Posterior cingulate gyrus (tissue), 11 donors: ENCODE measurements around the gene NMT2.

Experiments used
- DNase-seq, 10 donors: peaks; one replicate each; pipeline versions ENCODE4 v3.0.0 to v3.0.0-alpha.2; 2020 to 2021; ENCODE audit warnings: mixed read lengths in 3 of 10
- intact Hi-C: fragments of 100-400 bp; cut with DNase I; formaldehyde crosslinking; loops from one replicate; pipeline ENCODE4 v1.15.1; 2023

Gene NMT2

GRCh38 chr10:15183689-15184481 lies 15.4 kb upstream of the NMT2 start:
- intact Hi-C loops = no loop called here
- peak in 2 of 10 donors; percentile 29 to 33 for DNase-seq

- intact Hi-C loops = no loop called here
- DNase-seq = peak in 1 of 10 donors; percentile 38
Measured at GRCh38 chr10:15182540-15183207, 14.2 kb upstream of the NMT2 start.

DNA sequence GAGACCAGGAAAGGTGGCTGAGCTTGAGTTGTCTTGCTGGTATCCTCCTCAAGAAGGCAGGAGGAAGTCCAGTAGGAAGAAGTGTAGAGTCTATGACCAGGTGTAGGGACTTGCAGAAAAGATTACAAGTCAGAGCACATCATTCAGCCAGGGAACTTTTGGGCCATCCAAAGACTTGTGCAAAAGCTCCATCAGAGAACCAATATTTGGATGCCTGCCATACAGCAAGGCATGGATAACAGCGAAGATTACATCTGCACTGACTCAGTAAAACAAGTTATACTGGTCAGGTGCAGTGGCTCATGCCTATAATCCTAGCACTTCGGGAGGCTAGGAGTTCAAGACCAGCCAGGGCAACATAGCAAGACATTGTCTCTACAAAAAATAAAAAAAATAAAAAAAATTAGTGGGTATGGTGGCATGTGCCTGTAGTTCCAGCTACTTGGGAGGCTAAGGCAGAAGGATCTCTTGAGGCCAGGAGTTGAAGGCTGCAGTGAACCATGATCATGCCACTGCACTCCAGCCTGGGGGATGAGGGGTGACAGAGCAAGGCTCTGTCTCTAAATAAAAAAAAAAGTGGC lies 13.2 kb upstream of the NMT2 start:
- peak in 1 of 10 donors; percentile 15 for DNase-seq
- intact Hi-C loops = no loop called here

DNA sequence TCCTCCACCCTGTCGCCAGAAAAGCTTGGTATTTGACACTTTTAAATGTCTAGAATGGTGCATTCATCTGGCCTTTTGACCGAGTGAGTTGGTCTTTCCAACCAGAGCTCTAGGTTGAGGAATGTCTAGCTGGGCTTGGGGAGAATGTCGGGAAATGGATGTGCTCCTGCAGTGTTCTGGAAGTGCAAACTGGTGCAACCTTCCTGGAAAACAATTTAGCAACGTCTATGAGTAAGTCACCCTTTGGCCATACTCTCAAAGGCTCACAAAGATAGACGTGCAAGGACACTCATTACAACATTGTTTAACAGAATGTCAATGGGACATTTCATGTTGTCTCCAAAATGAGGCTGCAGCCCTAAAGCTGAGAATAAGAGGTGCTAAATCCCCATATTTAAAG lies 12.2 kb upstream of the NMT2 start:
- intact Hi-C loops = no loop called here
- DNase-seq = no peak

GRCh38 chr10:15176269-15176668 lies 7.8 kb upstream of the NMT2 start:
- no peak for DNase-seq
- intact Hi-C loops = no loop called here

GRCh38 chr10:15175587-15175986 lies 7.1 kb upstream of the NMT2 start:
- intact Hi-C loops = no loop called here
- no peak for DNase-seq

DNA sequence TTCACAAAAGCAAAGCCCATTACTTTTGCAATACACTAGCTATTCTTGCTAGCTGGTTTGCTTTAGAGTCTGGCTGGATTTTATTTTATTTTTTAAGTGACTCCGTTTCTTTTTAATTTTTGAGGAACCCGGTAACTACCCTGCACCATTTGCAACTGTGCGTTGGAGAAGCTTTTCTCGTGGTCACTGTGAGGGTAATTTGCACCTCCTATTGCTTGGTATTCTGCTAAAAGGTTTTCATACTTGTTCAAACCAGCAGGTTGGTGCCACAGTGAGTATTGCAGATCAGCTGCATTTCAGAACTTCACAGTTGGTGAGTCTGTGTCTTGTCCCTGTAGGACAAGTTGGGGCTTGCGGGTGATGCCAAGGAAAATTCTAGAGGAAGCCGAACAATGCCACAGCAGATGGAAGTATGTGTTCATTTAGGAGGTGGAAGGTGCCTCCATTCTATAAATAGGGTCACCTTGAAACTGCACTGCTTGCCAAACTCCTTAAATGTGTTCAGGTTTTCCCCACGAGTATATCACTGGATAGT lies 3.9 kb upstream of the NMT2 start:
- intact Hi-C loops = no loop called here
- no peak for DNase-seq

GRCh38 chr10:15169555-15170401 lies 1.3 kb upstream of the NMT2 start:
- intact Hi-C loops = loop anchor here (5.0 kb wide), 1 partner anchor 72 kb away; the partner anchor contains the start of gene RPP38
- DNase-seq = peak in 1 of 10 donors; percentile 77

- peak; percentile 91 to 99 (median 97) for DNase-seq
- intact Hi-C loops = loop anchor here (5.0 kb wide), 1 partner anchor 72 kb away; the partner anchor contains the start of gene RPP38
Measured at GRCh38 chr10:15168786-15169554, 477 bp upstream of the NMT2 start.

DNA sequence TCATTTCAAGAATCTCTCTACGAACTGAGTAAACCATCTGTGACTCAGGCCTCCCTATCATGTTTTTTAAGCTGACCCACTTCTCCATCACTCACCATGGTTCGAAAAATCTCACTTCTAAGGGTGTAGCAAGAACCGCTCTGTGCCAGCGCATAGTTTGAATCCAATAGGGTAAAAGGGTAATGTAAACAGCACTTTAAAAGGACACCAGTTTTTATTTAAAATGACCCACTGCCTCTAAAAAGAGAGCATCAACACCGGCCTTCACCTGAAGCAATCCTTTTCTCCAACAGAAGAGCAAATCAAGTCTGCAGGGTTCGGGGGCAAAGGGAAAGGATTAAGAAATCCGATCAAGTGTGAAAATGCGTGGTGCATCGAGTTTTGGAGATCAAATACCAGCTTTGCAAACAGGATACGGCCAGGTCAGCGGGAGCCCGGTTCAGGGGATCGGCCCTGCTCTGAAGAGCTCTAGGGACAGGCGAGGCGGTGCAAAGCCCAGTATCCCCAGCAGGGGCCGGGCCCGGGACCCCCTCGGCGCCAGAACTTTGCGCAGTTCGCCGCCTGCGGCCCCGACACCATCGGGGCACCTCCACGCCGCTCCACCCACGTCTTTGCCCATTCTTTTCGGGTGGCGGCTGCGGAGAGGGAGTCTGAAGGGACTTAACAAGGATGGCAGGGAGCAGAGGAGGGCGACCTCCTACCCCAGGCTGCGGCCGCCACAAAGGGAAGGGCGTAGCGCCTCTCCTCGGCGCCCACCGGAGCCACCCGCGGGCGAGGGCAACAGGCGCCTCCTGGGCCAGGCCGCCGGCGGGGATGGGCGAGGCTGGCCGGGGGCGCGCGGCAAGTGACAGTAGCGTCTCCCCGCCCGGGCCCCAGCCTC lies 842 bp downstream of the NMT2 start:
- intact Hi-C loops = loop anchor here (5.0 kb wide), 1 partner anchor 70 kb away; the partner anchor contains the start of gene RPP38
- peak in 8 of 10 donors; percentile 12 to 90 (median 34) for DNase-seq

DNA sequence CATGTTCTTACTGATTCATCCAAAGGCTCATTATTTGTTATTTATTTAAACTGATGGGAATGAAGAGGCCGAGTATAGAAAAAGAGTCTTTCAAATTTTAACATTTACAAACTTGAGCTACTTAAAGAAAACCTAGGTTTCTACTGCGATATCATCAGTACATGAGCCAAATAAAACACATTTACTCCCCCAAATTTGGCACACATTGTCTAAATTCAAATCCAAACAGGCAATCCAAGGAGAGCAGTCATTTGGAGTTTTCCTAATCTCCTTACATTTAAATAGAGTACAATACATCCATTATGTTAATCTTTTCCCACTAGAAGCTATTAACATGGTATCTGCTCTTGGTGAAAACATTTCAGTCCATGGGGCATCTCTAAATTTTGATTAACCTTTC lies 2.2 kb downstream of the NMT2 start:
- no peak for DNase-seq
- intact Hi-C loops = loop anchor here (5.0 kb wide), 1 partner anchor 69 kb away; the partner anchor contains the start of gene RPP38

GRCh38 chr10:15163253-15163828 lies 5.2 kb downstream of the NMT2 start:
- no peak for DNase-seq

GRCh38 chr10:15158972-15159371 lies 9.5 kb downstream of the NMT2 start:
- no peak for DNase-seq
- intact Hi-C loops = no loop called here

More at GRCh38 chr10:15163253-15163828, 5.2 kb downstream of the NMT2 start:
- intact Hi-C loops = no loop called here

GRCh38 chr10:15158448-15158847 lies 10.0 kb downstream of the NMT2 start:
- intact Hi-C loops = no loop called here
- no peak for DNase-seq

DNA sequence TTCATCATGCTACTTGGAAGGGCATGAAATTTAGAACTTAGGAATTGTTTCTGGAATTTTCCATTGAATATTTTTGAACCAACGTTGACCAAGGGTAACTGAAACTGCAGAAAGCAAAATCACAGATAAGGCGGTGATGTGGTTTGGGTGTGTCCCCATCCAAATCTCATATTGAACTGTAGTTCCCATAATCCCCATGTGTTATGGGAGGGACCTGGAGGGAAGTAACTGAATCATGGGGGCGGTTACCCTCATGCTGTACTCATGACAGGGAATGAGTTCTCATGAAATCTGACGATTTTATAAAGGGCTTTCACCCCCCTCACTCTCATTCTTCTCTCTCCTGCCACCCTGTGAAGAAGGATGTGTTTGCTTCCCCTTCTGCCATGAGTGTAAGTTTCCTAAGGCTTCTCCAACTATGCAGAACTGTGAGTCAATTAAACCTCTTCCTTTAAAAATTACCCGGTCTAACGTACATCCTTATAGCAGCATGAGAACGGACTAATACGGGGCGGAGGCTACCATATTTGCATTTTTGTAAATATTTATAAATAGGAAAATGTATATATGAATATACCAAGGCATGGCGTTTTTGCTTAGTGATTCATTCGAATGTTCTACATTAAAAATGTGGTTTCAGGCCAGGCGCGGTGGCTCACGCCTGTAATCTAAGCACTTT lies 12.4 kb downstream of the NMT2 start:
- intact Hi-C loops = no loop called here
- no peak for DNase-seq

GRCh38 chr10:15152556-15152955 lies 15.9 kb downstream of the NMT2 start:
- intact Hi-C loops = no loop called here
- no peak for DNase-seq

DNA sequence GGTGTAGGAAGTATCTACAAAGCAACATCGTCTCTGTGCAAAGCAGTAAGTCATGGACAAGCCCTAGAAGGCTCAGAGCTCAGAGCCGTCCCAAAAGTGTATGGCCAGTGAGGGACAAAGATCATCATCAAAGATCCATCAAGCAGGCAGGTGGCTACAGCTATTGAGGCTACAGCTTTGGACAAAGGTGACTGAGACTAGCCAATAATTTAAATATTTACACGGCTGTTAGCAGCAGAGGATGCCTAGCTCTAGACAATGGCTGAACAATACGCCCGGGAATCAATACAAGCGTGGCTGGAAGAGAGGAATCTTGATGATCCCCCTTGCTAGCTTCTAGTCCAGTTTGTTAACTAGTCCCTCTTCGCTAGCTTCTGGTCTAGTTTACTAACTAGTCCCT lies 17.9 kb downstream of the NMT2 start:
- intact Hi-C loops = no loop called here
- DNase-seq = no peak
